Umbilical cord (tissue), 2 donors: Measurements from ENCODE around the gene CHP2. TPM values are rescaled to one million over a fixed set of nuclear protein-coding genes. Genes with fewer than 3 reads are reported as not detected.
"Not testable (repeated sequence)": the region's sequence is repeated elsewhere in the genome, so short reads cannot be mapped to it uniquely, and the experiment has no call there.

Experiments used
- DNase-seq: peaks from one replicate; pipeline ENCODE4 v3.0.0-alpha.2; 2015; ENCODE audit warnings: low spot score
- total RNA-seq: library from RNA; depleted of rRNA; stranded (reverse); fragments of >200 nt; gene quantifications from one replicate; pipeline ENCODE4 v1.2.3, GENCODE V29; 2014; ENCODE audit warnings: low replicate concordance; ENCODE audit not compliant: insufficient read depth

CHP2 gene
- 0.24 TPM for total RNA-seq

- no peak for DNase-seq
Observed at GRCh38 chr16:23754594-23755483, at the start of gene CHP2. TSS of gene CHP2 (plus strand) at chr16:23755026. CDS start at chr16:23755050, 24 bp downstream.

GRCh38 chr16:23705517-23705902 is 49.3 kb upstream of the CHP2 start:
- DNase-seq = no peak

GRCh38 chr16:23706439-23706838 is 48.4 kb upstream of the CHP2 start:
- no peak for DNase-seq

GRCh38 chr16:23709536-23709935 is 45.3 kb upstream of the CHP2 start:
- DNase-seq = no peak

GRCh38 chr16:23710008-23710407 is 44.8 kb upstream of the CHP2 start:
- DNase-seq = no peak

GRCh38 chr16:23710504-23710903 is 44.3 kb upstream of the CHP2 start:
- no peak for DNase-seq

GRCh38 chr16:23711785-23712184 is 43.0 kb upstream of the CHP2 start:
- no peak for DNase-seq

- no peak for DNase-seq
Observed at GRCh38 chr16:23712976-23713375, 41.9 kb upstream of the CHP2 start, which contains the start of gene ERN2. TSS of gene ERN2 (minus strand) at chr16:23713222. CDS start at chr16:23713187, 35 bp downstream.

GRCh38 chr16:23716484-23716883 is 38.3 kb upstream of the CHP2 start:
- DNase-seq = no peak

GRCh38 chr16:23722613-23723240 is 32.1 kb upstream of the CHP2 start:
- not testable (repeated sequence) for DNase-seq

- DNase-seq = no peak
Observed at GRCh38 chr16:23724096-23724784, 30.6 kb upstream of the CHP2 start.

- no peak for DNase-seq
Observed at GRCh38 chr16:23724785-23725131, 30.1 kb upstream of the CHP2 start.

GRCh38 chr16:23726710-23727109 is 28.1 kb upstream of the CHP2 start:
- no peak for DNase-seq

- no peak for DNase-seq
Observed at GRCh38 chr16:23728112-23728477, 26.7 kb upstream of the CHP2 start.

- DNase-seq = no peak
Observed at GRCh38 chr16:23729503-23730424, 25.1 kb upstream of the CHP2 start.

GRCh38 chr16:23734176-23734893 is 20.5 kb upstream of the CHP2 start:
- DNase-seq = no peak

GRCh38 chr16:23737423-23738028 is 17.3 kb upstream of the CHP2 start:
- DNase-seq = not testable (repeated sequence)

- DNase-seq = no peak
Observed at GRCh38 chr16:23739516-23739915, 15.3 kb upstream of the CHP2 start.

- no peak for DNase-seq
Observed at GRCh38 chr16:23741675-23742303, 13.0 kb upstream of the CHP2 start.

- DNase-seq = no peak
Observed at GRCh38 chr16:23742766-23743165, 12.1 kb upstream of the CHP2 start.
